Motor neuron (in vitro differentiated cells): ENCODE data around the gene YEATS4. TPM values are rescaled to one million over a fixed set of nuclear protein-coding genes. Genes with fewer than 3 reads are reported as not detected.

Experiments
- ATAC-seq, 8 experiments: fragments of 200-7000 bp; cut with Tn5 transposase; replicated peaks in 6 of 8; 2 replicates each; pipeline ENCODE4 v1.8.0; 2021; ENCODE audit warnings: mild to moderate bottlenecking in 8 of 8, moderate library complexity in 8 of 8
- H3K27ac ChIP-seq, 2 donors: fragments of 250-450 bp; sonication (Bioruptor Pico); 2 replicates each; pipeline ENCODE4 v1.9.0; 2021; ENCODE audit warnings: antibody characterized with exemption in 2 of 2, mild to moderate bottlenecking in 2 of 2, moderate library complexity in 1 of 2
- H3K4me1 ChIP-seq, 2 donors: fragments of 250-450 bp; sonication (Bioruptor Pico); replicated peaks in 1 of 2; 2 replicates each; pipeline ENCODE4 v1.6.1; 2021; ENCODE audit warnings: antibody characterized with exemption in 2 of 2, mild to moderate bottlenecking in 2 of 2, moderate library complexity in 1 of 2
- H3K4me3 ChIP-seq, 5 donors: fragments of 250-450 bp; sonication (Bioruptor Pico); 2 replicates each; pipeline ENCODE4 v1.9.0; 2021; ENCODE audit warnings: antibody characterized with exemption in 5 of 5, mild to moderate bottlenecking in 5 of 5, moderate library complexity in 4 of 5
- WGBS, 10 experiments: fragments of 450-650 bp; shearing (Covaris generic); methylation state at CpG; one replicate each; pipeline ENCODE4 v1.0.0; 2022; 5-methylcytosine and 5-hydroxymethylcytosine counted together
- in situ Hi-C, 9 experiments: fragments of 400-800 bp; cut with MboI; loops; one replicate each; pipeline ENCODE4 v1.15.0; 2021; ENCODE audit warnings: low sequenced_read_pairs in 9 of 9, low pct_unique_long_range_greater_than_20kb in 2 of 9; ENCODE audit not compliant: unreplicated experiment in 9 of 9
- total RNA-seq, 8 experiments: library from RNA; unstranded; fragments of 300-600 nt; gene quantifications; 2 replicates each; pipeline versions ENCODE4 v1.2.3 to v1.2.4, GENCODE V29; 2022

The YEATS4 gene
- total RNA-seq, 8 experiments from 2014 or later, result 16.1 to 33.4 (median 28.5) TPM

DNA sequence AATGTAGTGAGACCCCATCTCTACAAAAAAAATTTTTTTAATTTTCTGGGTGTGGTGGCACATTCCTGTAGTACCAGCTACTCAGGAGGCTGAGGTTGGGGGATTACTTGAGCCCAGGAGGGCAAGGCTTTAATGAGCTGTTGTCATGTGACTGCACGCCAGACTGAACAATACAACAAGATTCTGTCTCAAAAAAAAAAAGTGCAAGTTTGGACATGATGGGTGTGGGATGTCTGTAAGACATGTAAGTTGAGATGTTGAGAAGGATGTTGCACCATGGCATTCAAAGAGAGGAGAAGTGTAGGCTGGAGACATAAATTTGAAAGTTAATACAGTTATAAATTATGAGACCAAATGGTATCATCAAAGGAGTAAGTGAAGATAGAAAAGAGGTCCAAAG lies 23.5 kb downstream of the YEATS4 start:
- in situ Hi-C loops, result loop anchor here in 1 of 9 experiments (25.0 kb wide), 1 partner anchor 204 kb away; the partner anchor contains the start of gene CCT2
- WGBS, 10 experiments, result 100% methylated on average over 1 of the region's 1 CpG; no CpG with 5 or more reads in 3 of the 10 experiments
- no peak for ATAC-seq
- H3K27ac ChIP-seq, result no peak overlapping the region
- H3K4me1 ChIP-seq, result no peaks in the 10 kb centered on the region
- no peak overlapping the region for H3K4me3 ChIP-seq

DNA sequence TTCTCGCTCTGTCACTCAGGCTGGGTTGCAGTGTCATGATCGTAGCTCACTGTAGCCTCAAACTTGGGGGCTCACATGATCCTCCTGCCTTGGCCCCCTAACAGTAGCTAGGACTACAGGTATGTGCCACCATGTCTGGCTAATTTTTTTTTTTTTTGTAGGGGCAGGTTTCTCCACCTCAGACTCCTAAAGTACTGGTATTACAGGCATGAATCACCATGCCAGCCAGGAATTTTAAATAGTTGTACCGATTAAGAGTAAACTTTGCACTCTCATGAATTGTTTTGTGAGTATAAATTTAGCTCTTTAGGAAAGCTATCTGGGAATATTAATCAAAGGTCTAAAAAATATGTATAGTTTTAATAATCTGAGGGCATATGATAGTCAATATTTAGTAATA lies 25.5 kb downstream of the YEATS4 start:
- Histone ChIP-seq H3K4me3 (no peak overlapping the region), H3K4me1 (no peaks in the 10 kb centered on the region), H3K27ac (no peak overlapping the region)
- 71 to 100% (median 96%) methylated on average over 1 to 3 of the region's 3 CpGs; no CpG with 5 or more reads in 3 of the 10 experiments for WGBS, 10 experiments
- in situ Hi-C loops, result loop anchor here in 1 of 9 experiments (25.0 kb wide), 1 partner anchor 202 kb away; the partner anchor contains the start of gene CCT2
- no peak for ATAC-seq

- Histone ChIP-seq H3K27ac (no peak overlapping the region), H3K4me3 (no peak overlapping the region), H3K4me1 (no peaks in the 10 kb centered on the region)
- 64 to 100% (median 94%) methylated on average over 1 to 2 of the region's 2 CpGs for WGBS, 10 experiments
- no peak for ATAC-seq
- in situ Hi-C loops, result loop anchor here in 1 of 9 experiments (25.0 kb wide), 1 partner anchor 200 kb away; the partner anchor contains the start of gene CCT2
Measured at GRCh38 chr12:69386921-69387320, 27.4 kb downstream of the YEATS4 start.

DNA sequence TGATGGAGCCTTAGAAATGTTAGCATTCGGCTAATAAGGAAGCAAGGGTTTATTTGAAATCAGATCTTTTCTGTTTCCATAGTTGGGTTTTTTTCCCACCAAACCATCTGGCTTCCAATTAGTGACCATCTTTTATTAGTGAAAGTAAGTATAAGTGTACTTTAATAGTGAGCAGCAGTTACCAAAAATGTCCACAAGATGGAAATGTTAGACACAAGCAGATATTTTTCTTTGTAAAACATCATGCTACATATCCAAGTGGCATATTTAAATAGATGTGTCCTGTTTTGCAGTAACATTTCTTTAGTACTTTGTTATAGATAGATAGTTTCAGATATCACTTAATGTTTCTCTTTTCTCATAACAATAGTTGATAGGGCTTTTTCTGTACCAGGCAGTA lies 28.8 kb downstream of the YEATS4 start:
- in situ Hi-C loops, result loop anchor here in 1 of 9 experiments (25.0 kb wide), 1 partner anchor 199 kb away; the partner anchor contains the start of gene CCT2
- Histone ChIP-seq H3K4me3 (no peak overlapping the region), H3K4me1 (no peaks in the 10 kb centered on the region), H3K27ac (no peak overlapping the region)
- peak in 3 of 8 experiments; percentile 62 to 69 (median 64) for ATAC-seq
- 14 to 100% (median 88%) methylated on average over 1 of the region's 1 CpG; no CpG with 5 or more reads in 1 of the 10 experiments for WGBS, 10 experiments

GRCh38 chr12:69389831-69390230 lies 30.3 kb downstream of the YEATS4 start:
- 0 to 100% (median 80%) methylated on average over 1 of the region's 1 CpG; no CpG with 5 or more reads in 1 of the 10 experiments for WGBS, 10 experiments
- Histone ChIP-seq H3K4me1 (no peaks in the 10 kb centered on the region), H3K27ac (no peak overlapping the region), H3K4me3 (no peak overlapping the region)
- ATAC-seq, result no peak
- in situ Hi-C loops, result loop anchor here in 1 of 9 experiments (25.0 kb wide), 1 partner anchor 197 kb away; the partner anchor contains the start of gene CCT2

DNA sequence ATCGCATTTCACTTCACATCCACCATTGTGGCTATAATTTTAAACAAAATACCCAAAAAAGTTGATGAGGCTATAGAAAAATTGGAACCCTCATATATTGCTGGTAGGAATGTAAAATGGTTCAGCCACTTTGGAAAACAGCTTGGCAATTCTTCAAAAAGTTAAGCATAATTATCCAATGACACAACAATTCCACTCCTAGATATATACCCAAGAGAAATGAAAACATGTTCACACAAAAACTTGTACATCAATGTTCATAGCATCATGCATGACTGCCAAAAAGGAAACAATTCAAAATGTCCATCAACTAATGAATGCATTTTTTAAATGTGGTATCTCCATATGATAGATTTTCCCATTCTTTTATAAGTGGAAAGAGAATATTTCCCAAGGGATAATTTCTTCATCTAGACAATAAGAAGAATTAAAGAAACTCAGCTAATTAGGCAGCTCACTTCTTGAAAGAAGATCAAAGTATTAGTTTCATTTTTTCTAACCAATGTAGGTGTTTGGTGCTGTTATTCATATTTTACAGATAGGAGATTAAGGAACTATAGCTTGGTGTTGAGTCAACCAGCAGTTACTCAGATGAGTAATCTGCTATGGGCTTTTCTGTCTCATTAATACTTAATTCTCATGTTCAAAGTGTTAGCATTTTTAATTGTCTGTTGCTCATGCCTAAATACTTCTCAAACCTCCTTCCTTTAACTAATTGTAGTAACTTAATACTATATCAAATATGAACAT lies 32.8 kb downstream of the YEATS4 start:
- 91 to 100% (median 100%) methylated on average over 1 of the region's 1 CpG; no CpG with 5 or more reads in 3 of the 10 experiments for WGBS, 10 experiments
- in situ Hi-C loops, result loop anchor here in 1 of 9 experiments (25.0 kb wide), 1 partner anchor 195 kb away; the partner anchor contains the start of gene CCT2
- Histone ChIP-seq H3K4me3 (no peak overlapping the region), H3K4me1 (no peaks in the 10 kb centered on the region), H3K27ac (no peak overlapping the region)
- ATAC-seq, result no peak

DNA sequence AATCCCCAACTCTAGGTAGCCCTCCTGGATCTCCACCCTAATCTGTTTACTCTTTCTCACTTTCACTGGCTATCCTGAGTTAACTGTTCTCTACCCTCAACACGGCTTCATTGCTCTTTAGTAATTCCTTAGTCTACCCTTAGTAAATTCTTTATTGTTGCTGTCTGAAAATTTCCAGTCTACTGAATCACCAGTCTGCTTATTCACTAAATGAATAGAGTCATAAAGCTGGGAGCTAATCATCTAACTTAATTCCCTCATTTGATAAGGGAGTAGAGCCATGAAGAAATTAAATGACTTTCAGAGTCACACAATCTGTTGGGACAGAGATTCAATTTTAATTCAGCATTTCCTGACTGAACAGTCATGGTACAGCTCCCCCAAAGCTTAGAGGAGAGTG lies 36.5 kb downstream of the YEATS4 start:
- Histone ChIP-seq H3K4me1 (no peaks in the 10 kb centered on the region), H3K27ac (no peak overlapping the region), H3K4me3 (no peak overlapping the region)
- in situ Hi-C loops, result loop anchor here in 1 of 9 experiments (25.0 kb wide), 1 partner anchor 191 kb away; the partner anchor contains the start of gene CCT2
- WGBS, 10 experiments, result 0 to 100% (median 88%) methylated on average over 1 of the region's 1 CpG
- no peak for ATAC-seq

DNA sequence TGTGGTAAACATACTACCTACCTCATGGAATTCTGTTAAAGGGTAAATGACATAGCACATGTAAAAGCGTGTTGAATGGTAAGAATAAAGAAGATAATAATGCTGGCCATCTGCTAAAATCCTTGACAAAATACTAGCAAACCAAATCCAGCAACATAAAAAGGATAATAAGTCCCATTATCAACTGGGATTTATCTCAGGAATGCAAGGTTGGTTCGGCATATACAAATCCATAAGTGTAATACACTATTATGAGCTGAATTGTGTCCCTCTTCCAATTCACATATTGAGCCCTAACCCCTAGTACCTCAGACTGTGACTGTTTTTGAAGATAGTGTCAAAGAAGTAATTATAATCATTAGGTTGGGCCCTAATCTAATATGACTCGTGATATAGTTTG lies 37.4 kb downstream of the YEATS4 start:
- WGBS, 10 experiments, result 83 to 100% (median 100%) methylated on average over 1 to 3 of the region's 3 CpGs
- no peak for ATAC-seq

DNA sequence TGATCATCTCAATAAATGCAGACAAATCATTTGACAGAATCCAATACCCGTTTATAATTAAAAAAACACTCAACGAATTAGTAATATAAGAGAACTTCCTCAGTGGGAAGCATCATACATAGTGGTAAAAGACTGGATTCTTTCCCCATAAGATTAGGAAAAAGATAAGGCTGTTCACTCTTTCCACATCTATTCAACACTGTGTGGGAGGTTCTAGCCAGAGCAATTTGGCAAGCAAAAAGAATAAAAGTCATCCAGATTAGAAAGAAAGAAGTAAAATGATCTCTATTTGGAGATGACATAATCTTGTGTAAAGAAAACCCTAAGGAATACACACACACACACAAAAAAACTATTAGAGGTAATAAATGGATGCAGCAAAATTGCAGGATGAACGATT lies 38.4 kb downstream of the YEATS4 start:
- ATAC-seq, result no peak
- Histone ChIP-seq H3K27ac (no peak overlapping the region), H3K4me1 (no peaks in the 10 kb centered on the region), H3K4me3 (no peak overlapping the region)
- 33 to 100% (median 87%) methylated on average over 1 to 3 of the region's 3 CpGs; no CpG with 5 or more reads in 1 of the 10 experiments for WGBS, 10 experiments
- in situ Hi-C loops, result loop anchor here in 1 of 9 experiments (25.0 kb wide), 1 partner anchor 189 kb away; the partner anchor contains the start of gene CCT2

More for the DNA sequence above, 37.4 kb downstream of the YEATS4 start:
- no peak overlapping the region for H3K27ac ChIP-seq
- no peaks in the 10 kb centered on the region for H3K4me1 ChIP-seq
- in situ Hi-C loops, result loop anchor here in 1 of 9 experiments (25.0 kb wide), 1 partner anchor 190 kb away; the partner anchor contains the start of gene CCT2
- no peak overlapping the region for H3K4me3 ChIP-seq

- in situ Hi-C loops, result no loop called here
Measured at GRCh38 chr12:69401940-69402339, 42.4 kb downstream of the YEATS4 start.

GRCh38 chr12:69404851-69405565 lies 45.5 kb downstream of the YEATS4 start:
- Histone ChIP-seq H3K27ac (no peak overlapping the region), H3K4me1 (no peaks in the 10 kb centered on the region), H3K4me3 (no peak overlapping the region)
- 74 to 98% (median 92%) methylated on average over 4 to 7 of the region's 7 CpGs for WGBS, 10 experiments
- no peak for ATAC-seq
- in situ Hi-C loops, result no loop called here

More at GRCh38 chr12:69401940-69402339, 42.4 kb downstream of the YEATS4 start:
- ATAC-seq, result no peak
- 80 to 100% (median 88%) methylated on average over 1 to 4 of the region's 4 CpGs; no CpG with 5 or more reads in 4 of the 10 experiments for WGBS, 10 experiments
- H3K4me3 ChIP-seq, result no peak overlapping the region
- no peak overlapping the region for H3K27ac ChIP-seq
- H3K4me1 ChIP-seq, result no peaks in the 10 kb centered on the region

DNA sequence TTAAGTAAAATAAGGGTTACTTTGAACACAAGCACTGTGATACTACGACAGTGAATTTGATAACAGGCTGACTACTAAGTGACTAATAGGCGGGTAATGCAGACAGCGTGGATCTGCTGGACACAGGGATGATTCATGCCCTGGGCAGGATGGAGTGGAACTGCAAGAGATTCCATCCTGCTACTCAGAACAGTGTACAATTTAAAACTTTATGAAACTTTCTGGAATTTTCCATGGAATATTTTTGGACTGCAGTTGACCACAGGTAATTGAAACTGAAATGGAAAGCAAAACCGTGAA lies 46.0 kb downstream of the YEATS4 start:
- Histone ChIP-seq H3K4me3 (no peak overlapping the region), H3K4me1 (no peaks in the 10 kb centered on the region), H3K27ac (no peak overlapping the region)
- peak in 4 of 8 experiments; percentile 43 to 100 (median 92) for ATAC-seq
- WGBS, 10 experiments, result 8 to 100% (median 85%) methylated on average over 1 to 4 of the region's 4 CpGs; no CpG with 5 or more reads in 2 of the 10 experiments
- in situ Hi-C loops, result no loop called here

DNA sequence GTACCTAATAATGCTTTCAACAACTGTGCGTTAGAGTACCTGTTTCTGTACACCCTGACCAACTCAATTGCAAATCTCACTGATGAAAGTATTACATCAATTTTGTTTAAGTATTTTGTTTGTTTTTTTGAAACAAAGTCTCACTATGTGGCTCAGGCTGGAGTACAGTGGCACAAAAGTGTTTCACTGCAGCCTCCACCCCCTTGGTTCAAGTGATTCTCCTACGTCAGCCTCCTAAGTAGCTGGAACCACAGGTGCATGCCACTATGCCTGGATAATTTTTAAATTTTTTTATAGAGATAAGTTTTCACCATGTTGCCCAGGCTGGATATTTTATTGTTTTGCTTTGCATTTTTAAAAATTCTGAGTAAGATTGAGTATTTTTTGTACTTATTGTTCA lies 46.7 kb downstream of the YEATS4 start:
- Histone ChIP-seq H3K27ac (no peak overlapping the region), H3K4me1 (no peaks in the 10 kb centered on the region), H3K4me3 (no peak overlapping the region)
- in situ Hi-C loops, result no loop called here
- no peak for ATAC-seq
- whole genome bisulfite sequencing, 10 experiments, result 85 to 100% (median 100%) methylated on average over 1 to 2 of the region's 2 CpGs; no CpG with 5 or more reads in 1 of the 10 experiments
